Breast epithelium (tissue), 3 donors: ENCODE results near the gene FUT4.

Experiments used
- POLR2AphosphoS5 ChIP-seq, 3 donors: sonication (generic); formaldehyde crosslinking; IDR thresholded peaks; one replicate each; pipeline ENCODE4 v1.6.1; 2017; ENCODE audit warnings: antibody characterized with exemption in 3 of 3
- TF ChIP-seq, protein P1 (sequence below), 3 donors: fragments of 450-650 bp; IDR thresholded peaks; one replicate each; pipeline ENCODE4 v1.5.1; 2016 to 2017; ENCODE audit warnings: antibody characterized with exemption in 3 of 3, mild to moderate bottlenecking in 3 of 3, moderate library complexity in 3 of 3

DNA sequence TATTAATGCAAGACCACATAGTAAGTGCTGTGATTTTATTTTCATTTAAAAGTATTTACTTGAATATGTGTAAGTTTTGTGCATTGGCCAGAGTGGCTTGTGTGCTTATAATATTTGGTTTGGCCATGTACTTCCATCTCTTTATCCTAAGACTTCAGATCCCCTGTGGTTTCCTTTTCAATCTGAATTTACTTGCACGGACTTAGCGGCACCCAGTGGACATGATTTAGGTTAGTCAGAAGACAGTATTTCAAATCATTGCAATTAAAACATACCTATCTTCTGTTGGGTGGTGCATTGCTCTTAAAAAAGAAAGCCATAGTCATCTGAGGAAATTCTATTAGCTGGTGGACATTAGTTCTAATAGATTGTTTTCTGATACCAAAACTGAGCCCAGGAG, 54.2 kb downstream of the FUT4 start:
- no peak for TF ChIP-seq POLR2AphosphoS5 (IDR thresholded peaks at IDR 0.05)
- TF ChIP-seq, protein P1, sequence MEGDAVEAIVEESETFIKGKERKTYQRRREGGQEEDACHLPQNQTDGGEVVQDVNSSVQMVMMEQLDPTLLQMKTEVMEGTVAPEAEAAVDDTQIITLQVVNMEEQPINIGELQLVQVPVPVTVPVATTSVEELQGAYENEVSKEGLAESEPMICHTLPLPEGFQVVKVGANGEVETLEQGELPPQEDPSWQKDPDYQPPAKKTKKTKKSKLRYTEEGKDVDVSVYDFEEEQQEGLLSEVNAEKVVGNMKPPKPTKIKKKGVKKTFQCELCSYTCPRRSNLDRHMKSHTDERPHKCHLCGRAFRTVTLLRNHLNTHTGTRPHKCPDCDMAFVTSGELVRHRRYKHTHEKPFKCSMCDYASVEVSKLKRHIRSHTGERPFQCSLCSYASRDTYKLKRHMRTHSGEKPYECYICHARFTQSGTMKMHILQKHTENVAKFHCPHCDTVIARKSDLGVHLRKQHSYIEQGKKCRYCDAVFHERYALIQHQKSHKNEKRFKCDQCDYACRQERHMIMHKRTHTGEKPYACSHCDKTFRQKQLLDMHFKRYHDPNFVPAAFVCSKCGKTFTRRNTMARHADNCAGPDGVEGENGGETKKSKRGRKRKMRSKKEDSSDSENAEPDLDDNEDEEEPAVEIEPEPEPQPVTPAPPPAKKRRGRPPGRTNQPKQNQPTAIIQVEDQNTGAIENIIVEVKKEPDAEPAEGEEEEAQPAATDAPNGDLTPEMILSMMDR (IDR thresholded peaks at IDR 0.05), result peak in 1 of 3 donors; percentile 14
